Panc1 (cell line): Measurements from ENCODE around the gene TMOD1. TPM values are rescaled to one million over a fixed set of nuclear protein-coding genes. Genes with fewer than 3 reads are reported as not detected.

Experiments
- total RNA-seq: library from RNA; stranded (reverse); gene quantifications from one replicate; pipeline ENCODE4 v1.2.1, GENCODE V29; 2021; ENCODE audit not compliant: unreplicated experiment

TMOD1 gene
- total RNA-seq, 1 experiment from 2014 or later, result 1.4 TPM

Other genes with a start within 250 kb of the TMOD1 start
- 2.9 TPM for gene CCDC180, start 194.0 kb upstream of the TMOD1 start, total RNA-seq
- 10.6 TPM for gene TDRD7, start 89.6 kb upstream of the TMOD1 start, total RNA-seq
- 10.1 TPM for gene TSTD2, start 131.7 kb downstream of the TMOD1 start, total RNA-seq
- 30.1 TPM for gene NCBP1, start 132.2 kb downstream of the TMOD1 start, total RNA-seq
- gene XPA, start 195.7 kb downstream of the TMOD1 start, total RNA-seq, result 7.1 TPM